Mucosa of descending colon (tissue), 3 donors: ENCODE measurements around the gene ANO6. TPM values are rescaled to one million over a fixed set of nuclear protein-coding genes. Genes with fewer than 3 reads are reported as not detected.

Source experiments
- ATAC-seq: fragments of 200-7000 bp; cut with Tn5 transposase; one replicate; pipeline ENCODE4 v1.9.1; 2020; ENCODE audit warnings: mild to moderate bottlenecking, moderate library complexity
- DNase-seq, 3 donors: peaks; one replicate each; pipeline ENCODE4 v3.0.0-alpha.2; 2020
- H3K36me3 ChIP-seq: fragments of 200-600 bp; one replicate; pipeline ENCODE4 v1.8.0; 2021; ENCODE audit warnings: low read depth, mild to moderate bottlenecking
- H3K4me1 ChIP-seq: fragments of 200-600 bp; one replicate; pipeline ENCODE4 v1.8.0; 2021; ENCODE audit warnings: low read depth, mild to moderate bottlenecking
- H3K4me3 ChIP-seq: fragments of 200-600 bp; one replicate; pipeline ENCODE4 v1.8.0; 2021; ENCODE audit warnings: mild to moderate bottlenecking
- H3K9me3 ChIP-seq: fragments of 200-600 bp; one replicate; pipeline ENCODE4 v1.8.0; 2021; ENCODE audit warnings: mild to moderate bottlenecking
- CTCF ChIP-seq: fragments of 200-600 bp; IDR thresholded peaks from one replicate; pipeline ENCODE4 v1.8.0; 2022; ENCODE audit warnings: antibody characterized with exemption, mild to moderate bottlenecking
- intact Hi-C, 2 donors: fragments of 100-400 bp; cut with DNase I in 1 of 2; cut with micrococcal nuclease in 1 of 2; formaldehyde crosslinking; loops; one replicate each; pipeline versions ENCODE4 v1.11.0 to v1.11.1; 2022; cut with DNase I, micrococcal nuclease
- total RNA-seq, 3 donors: library from RNA; stranded (reverse); fragmentation: NEBNext Ultra II Directional in 2 of 3; extraction: Animal tissue kit (Norgen Biotek cat#: 25700) in 2 of 3; gene quantifications; one replicate each; pipeline versions ENCODE4 v1.2.1 to v1.2.4, GENCODE V29; 2021 to 2023
- donor health status: DM: no; HTN: no; CAD: no; lungs with moderate emphysema.
- donor health status: DM: no; HTN: no; CAD: no.
- donor health status: DM: no; HTN: yes; CAD: no.

The ANO6 gene
- total RNA-seq, 3 donors from 2014 or later: 7.8 to 65.8 (median 15.2) TPM

- no peaks in the 10 kb centered on the region for H3K4me1 ChIP-seq
- TF ChIP-seq CTCF: no peak
- ATAC-seq (peak; percentile 71), DNase-seq (no peak)
- intact Hi-C loops: no loop called here
- no peaks in the 10 kb centered on the region for H3K36me3 ChIP-seq
- H3K9me3 ChIP-seq: peaks cover 11% of the 10 kb centered on the region
- no peak overlapping the region for H3K4me3 ChIP-seq
Observed at GRCh38 chr12:45368841-45369489, 153.1 kb downstream of the ANO6 start.

- Histone ChIP-seq H3K4me1 (no peaks in the 10 kb centered on the region), H3K4me3 (no peak overlapping the region), H3K9me3 (no peaks in the 10 kb centered on the region), H3K36me3 (no peaks in the 10 kb centered on the region)
- intact Hi-C loops: no loop called here
- ATAC-seq (no peak), DNase-seq (no peak)
- TF ChIP-seq CTCF: no peak
Observed at GRCh38 chr12:45377815-45378214, 161.9 kb downstream of the ANO6 start.

GRCh38 chr12:45379261-45379660 lies 163.4 kb downstream of the ANO6 start:
- DNase-seq (no peak), ATAC-seq (no peak)
- Histone ChIP-seq H3K4me1 (no peaks in the 10 kb centered on the region), H3K9me3 (no peaks in the 10 kb centered on the region), H3K4me3 (no peak overlapping the region), H3K36me3 (no peaks in the 10 kb centered on the region)
- no peak for TF ChIP-seq CTCF
- intact Hi-C loops: no loop called here

GRCh38 chr12:45381351-45381750 lies 165.5 kb downstream of the ANO6 start:
- Histone ChIP-seq H3K36me3 (no peaks in the 10 kb centered on the region), H3K9me3 (no peaks in the 10 kb centered on the region), H3K4me3 (no peak overlapping the region), H3K4me1 (no peaks in the 10 kb centered on the region)
- DNase-seq: no peak
- no peak for TF ChIP-seq CTCF
- intact Hi-C loops: no loop called here
- no peak for ATAC-seq

- intact Hi-C loops: no loop called here
- ATAC-seq: no peak
- no peaks in the 10 kb centered on the region for H3K36me3 ChIP-seq
Observed at GRCh38 chr12:45388545-45388944, 172.7 kb downstream of the ANO6 start.

More at GRCh38 chr12:45388545-45388944, 172.7 kb downstream of the ANO6 start:
- Histone ChIP-seq H3K4me3 (no peak overlapping the region), H3K9me3 (no peaks in the 10 kb centered on the region), H3K4me1 (no peaks in the 10 kb centered on the region)
- peak; percentile 7 for TF ChIP-seq CTCF
- peak in 1 of 3 donors; percentile 41 for DNase-seq
